Measurements from ENCODE around the gene EYS. TPM values are rescaled to one million over a fixed set of nuclear protein-coding genes. Genes with fewer than 3 reads are reported as not detected.
"Not testable (repeated sequence)": the region's sequence is repeated elsewhere in the genome, so short reads cannot be mapped to it uniquely, and the experiment has no call there.

EYS gene
- total RNA-seq, 1 donor from 2014 or later = not detected

DNA sequence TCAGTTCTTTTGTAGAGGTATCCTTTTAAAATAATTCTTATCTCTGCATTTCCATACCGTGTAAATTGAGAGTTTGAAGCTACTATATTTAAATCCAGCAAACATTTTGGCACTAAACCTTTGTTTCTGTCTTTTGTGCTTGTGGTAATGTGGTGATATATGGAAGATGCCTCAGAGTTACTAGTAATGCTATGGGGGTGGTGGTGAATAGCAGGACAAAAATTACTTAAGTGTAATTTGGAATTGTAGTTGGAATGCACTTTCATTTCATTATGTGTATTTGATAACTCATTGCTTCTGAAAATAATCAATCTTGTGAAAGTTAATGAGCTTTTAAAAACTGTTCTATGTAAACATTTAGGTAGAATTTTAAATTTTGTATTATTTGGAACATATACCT is 1666.9 kb downstream of the EYS start:
- intact Hi-C loops (cut with DNase I) = no loop called here
- no peak for DNase-seq (ENCODE audit: missing footprints)
- no peak for ATAC-seq

DNA sequence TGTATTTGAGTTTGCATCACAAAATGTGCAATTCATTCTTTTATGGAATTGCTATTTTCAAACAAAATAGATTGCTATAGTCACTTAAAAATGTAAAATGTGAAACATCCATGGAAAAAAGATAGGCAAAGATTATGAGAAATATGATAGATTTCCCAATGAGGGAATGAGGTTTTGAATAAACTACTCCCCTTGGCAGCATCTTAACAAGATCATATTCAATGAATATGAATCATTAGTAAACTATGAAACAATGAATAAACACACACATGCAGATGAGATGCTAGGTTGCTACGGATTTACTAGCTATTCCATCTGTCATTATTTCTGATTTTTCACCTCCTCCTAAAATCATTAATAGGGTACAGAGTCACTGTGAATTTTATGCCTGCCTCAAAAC is 1669.6 kb downstream of the EYS start:
- intact Hi-C loops (cut with DNase I) = no loop called here
- DNase-seq (ENCODE audit: missing footprints) = no peak
- ATAC-seq = no peak

DNA sequence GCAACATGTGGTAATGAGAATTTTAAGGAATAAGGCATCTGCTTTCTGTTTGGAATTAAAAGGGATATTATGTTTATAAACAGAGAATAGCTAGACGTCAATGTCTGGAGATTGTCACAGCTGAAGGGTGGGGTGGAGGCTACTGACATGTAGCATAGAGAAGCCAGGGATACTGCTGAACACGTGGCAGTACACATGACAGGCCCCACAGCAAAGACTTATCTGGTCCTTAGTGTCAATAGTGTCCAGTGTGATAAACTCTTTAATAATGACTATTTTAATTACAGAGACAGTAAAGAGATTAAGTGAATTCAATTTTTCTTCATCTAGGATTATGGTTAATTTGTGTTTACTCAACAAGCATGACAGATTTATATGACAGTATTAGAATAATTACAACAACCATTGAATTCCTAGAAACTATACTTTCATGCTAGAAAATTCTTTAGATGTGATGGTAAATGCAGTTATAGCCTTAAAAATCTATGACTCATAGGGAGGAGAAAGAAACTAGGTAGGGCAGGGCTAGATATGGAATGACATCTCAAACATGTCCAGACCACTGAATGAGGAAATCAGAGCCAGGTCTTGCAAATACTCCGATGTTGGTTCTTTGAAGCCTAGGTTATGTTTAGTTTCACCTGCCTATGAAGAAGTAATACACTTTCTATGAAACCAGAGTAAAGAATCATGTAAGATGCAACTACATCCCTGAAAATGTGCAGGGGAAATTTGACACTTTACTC is 1671.9 kb downstream of the EYS start:
- DNase-seq (ENCODE audit: missing footprints) (no peak), ATAC-seq (no peak)
- intact Hi-C loops (cut with DNase I) = no loop called here

DNA sequence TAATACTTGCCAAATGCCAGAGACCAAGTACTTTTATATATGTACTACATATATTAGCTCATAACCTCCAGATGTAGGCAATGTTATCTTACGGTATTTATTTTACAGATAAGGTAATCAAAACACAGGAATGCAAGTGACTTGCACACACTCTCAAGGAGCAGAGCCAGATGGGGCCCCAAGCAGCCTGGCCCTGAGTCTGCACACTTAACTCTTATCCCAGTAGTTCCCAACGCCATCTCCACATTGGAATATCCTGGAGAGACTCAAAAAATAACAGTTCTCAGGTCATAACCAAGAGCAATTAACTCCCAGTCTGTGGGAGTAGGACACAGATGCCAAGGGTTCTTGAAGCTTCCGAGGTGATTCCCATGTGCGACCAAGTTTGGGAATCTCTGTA is 1672.7 kb downstream of the EYS start:
- intact Hi-C loops (cut with DNase I) = no loop called here
- DNase-seq (ENCODE audit: missing footprints) (no peak), ATAC-seq (no peak)

DNA sequence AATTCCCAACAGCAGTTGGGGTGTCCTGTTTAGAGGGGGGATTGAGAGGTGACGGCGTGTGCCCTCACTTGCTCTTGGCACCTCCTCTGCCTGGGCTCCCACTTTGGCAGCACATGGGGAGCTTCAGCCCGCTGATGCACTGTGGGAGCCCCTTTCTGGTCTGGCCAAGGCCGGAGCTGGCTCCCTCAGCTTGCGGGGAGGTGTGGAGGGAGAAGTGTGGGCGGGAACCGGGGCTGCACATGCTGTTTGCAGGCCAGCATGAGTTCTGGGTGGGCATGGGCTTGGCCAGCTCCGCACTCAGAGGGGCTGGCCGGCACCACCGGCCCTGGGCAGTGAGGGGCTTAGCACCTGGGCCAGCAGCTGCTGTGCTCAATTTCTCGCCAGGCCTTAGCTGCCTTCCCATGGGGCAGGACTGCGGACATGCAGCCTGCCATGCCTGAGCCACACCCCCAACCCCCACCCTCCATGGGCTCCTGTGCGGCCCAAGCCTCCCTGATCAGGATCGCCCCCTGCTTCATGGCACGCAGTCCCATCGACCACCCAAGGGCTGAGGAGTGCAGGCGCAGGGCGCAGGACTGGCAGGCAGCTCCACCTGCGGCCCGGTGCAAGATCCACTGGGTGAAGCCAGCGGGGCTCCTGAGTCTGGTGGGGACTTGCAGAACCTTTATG is 1675.9 kb downstream of the EYS start:
- ATAC-seq; intact Hi-C loops (cut with DNase I); DNase-seq (ENCODE audit: missing footprints): not testable (repeated sequence)

DNA sequence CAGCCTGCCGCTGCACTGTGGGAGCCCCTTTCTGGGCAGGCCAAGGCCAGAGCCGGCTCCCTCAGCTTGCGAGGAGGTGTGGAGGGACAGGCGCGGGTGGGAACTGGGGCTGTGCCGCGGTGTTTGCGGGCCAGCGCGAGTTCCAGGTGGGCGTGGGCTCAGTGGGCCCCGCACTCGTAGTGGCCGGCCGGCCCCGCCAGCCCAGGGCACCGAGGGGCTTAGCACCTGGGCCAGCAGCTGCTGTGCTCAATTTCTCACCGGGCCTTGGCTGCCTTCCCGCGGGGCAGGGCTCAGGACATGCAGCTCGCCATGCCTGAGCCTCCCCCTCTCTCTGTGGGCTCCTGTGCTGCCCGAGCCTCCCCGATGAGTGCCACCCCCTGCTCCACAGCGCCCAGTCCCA is 1683.3 kb downstream of the EYS start:
- intact Hi-C loops (cut with DNase I) = no loop called here
- ATAC-seq (no peak), DNase-seq (ENCODE audit: missing footprints) (no peak)

DNA sequence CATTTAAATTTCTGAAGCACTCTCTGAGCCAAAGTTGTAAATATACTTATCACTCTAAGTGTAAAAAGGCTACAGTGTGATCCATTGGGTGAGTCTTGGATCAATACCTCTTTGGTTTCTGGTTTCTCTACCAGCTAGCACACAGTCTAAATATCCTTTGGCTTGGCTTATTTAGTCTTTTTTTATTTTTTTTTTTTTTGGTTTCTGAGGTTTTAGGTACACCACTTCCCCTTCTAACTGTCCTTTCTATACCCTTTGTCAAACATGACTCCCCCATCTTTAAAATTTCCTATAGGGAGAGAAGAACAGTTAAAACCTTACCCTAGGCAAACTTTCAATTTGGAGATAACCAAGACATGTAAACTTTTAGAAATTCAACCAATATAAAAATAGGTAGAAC is 1692.4 kb downstream of the EYS start:
- ATAC-seq (no peak), DNase-seq (ENCODE audit: missing footprints) (no peak)
- intact Hi-C loops (cut with DNase I) = loop anchor here (5.0 kb wide), 1 partner anchor 318 kb away; no protein-coding TSS in a partner anchor

DNA sequence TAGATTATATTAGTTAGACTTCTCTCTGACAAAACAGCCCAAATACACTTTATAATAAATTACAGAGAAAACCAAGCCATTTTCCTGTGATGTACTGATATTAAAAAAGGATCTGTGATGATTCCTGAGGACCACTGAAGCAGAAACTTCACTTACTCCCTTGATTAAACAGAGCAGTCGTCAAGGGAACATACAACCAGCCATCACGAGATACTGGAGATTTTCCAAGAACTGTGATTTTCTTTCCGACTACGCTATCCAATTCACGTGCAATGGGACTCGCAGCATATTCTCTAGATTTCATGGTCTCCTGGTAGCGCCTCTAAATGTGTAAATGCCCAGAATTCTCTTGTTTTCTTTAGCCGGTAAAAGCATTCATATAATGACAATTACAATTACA is 1694.0 kb downstream of the EYS start:
- intact Hi-C loops (cut with DNase I) = loop anchor here (5.0 kb wide), 1 partner anchor 319 kb away; no protein-coding TSS in a partner anchor
- no peak for DNase-seq (ENCODE audit: missing footprints)
- ATAC-seq = no peak

DNA sequence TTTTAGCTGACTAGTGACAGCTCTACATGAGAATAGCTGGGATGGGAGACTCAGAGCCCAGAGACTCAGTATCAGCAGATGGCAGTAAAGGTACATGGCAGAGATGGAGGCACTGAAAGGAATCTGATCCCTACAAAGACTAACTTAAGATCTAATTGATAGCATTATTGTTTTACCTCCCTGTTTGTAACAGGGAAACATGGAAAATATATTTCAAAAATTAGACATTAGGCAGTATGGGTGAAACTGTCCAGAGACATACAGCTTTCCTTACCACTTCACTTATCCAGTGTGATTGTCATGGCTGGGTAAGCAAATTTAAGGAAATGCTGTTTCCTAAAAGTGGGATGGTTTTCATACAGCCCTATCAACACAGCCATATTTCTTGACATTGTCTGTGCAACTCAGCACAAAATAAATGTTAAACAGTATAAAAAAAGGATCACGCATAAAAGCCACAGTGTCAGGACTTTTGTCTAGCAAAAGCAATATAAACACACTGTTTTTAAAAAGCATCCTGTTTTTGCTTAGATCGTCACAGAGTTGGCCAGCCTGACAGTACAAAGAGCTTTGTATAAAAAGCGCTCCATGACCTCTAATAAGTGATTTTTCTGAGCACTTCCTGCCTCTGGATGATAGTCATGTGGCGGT is 1694.5 kb downstream of the EYS start:
- DNase-seq (ENCODE audit: missing footprints) (no peak), ATAC-seq (peak; percentile 79)
- intact Hi-C loops (cut with DNase I) = loop anchor here (5.0 kb wide), 1 partner anchor 320 kb away; no protein-coding TSS in a partner anchor

DNA sequence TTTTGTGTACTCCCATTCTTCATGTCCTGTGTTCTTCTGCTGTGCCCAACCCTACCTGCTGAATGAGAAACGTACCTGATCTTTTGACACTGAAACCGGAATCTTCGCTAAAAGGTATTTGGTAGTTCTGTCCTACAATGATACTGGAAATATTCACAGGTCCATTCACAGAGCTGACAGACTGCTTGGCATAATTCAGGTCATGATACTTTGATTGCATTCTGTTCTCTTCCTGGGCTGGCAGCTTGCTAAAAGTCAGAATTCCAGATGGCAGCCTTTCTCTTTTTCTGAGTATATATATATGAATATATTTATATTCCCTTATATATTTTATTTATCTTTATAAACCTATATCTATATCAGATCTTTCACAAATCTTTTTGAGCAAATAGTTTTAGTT is 1696.4 kb downstream of the EYS start:
- ATAC-seq (no peak), DNase-seq (ENCODE audit: missing footprints) (no peak)
- intact Hi-C loops (cut with DNase I) = loop anchor here (5.0 kb wide), 1 partner anchor 322 kb away; no protein-coding TSS in a partner anchor

DNA sequence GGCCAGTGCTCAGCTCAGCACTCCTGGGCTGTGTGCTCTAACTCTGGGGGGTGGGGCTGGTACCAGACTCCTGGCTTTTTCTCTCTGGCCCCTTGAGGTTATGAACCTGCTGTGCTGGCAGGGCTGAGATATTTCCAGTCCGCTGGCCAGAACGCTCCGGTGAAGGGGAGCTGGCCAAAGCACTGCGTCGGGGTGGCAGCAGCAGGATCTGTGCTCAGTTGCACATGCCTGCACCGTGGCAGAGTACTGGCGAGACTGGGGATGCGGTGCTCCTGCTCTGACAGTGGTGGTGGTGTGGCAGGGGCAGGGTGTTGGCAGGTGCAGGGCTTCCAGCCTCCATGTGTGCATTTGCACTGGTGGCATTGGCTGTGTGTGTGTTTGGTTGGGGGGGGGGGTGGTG is 1697.0 kb downstream of the EYS start:
- intact Hi-C loops (cut with DNase I) = loop anchor here (5.0 kb wide), 1 partner anchor 322 kb away; no protein-coding TSS in a partner anchor
- ATAC-seq (peak; percentile 62), DNase-seq (ENCODE audit: missing footprints) (no peak)

DNA sequence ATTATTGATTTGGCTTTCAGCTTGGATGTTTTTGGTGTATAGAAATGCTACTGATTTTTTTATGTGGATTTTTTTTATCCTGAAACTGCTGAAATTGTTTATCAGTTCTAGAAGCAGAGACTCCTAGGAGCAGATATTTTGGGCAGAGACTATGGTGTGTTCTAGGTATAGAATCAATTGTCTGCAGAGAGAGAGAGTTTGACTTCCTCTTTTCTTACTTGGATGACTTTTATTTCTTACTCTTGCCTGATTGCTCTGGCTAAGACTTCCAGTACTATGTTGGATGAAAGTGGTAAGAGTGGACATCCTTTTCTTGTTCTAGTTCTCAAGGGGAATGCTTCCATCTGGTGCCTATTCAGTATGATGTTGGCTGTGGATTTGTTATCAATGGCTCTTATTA is 1700.8 kb downstream of the EYS start:
- intact Hi-C loops (cut with DNase I) = no loop called here
- no peak for ATAC-seq
- DNase-seq (ENCODE audit: missing footprints) = no peak

DNA sequence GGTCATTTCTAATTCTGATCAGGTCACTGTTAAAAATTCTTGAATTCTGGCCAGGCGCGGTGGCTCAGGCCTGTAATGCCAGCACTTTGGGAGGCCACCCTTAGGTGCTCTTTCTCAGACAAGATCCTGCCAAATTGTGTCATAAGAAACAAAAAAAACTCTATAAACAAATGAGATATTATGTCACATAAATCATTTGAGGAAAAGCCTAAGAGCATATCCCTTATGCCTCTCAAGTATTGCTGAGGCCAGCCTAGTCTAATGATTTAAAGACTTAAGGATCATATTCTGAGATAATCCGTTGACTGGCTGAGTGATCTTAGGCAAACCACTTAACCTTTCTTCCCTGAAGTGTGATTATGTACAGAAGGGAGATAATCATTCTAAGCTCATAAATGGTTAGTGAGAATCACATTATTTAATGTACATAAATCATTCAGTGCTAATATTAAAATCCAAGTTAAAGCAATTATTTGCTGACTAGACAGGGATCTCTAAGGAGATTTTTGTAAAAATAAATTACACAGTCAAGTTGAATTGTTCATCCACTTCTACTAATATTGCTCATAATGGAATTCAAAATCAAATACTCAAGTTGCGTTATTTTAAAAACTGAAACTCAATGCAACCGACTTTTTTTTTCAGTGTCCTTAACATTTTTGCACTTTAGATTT is 1706.1 kb downstream of the EYS start:
- DNase-seq (ENCODE audit: missing footprints) (no peak), ATAC-seq (peak; percentile 28)
- intact Hi-C loops (cut with DNase I) = no loop called here

DNA sequence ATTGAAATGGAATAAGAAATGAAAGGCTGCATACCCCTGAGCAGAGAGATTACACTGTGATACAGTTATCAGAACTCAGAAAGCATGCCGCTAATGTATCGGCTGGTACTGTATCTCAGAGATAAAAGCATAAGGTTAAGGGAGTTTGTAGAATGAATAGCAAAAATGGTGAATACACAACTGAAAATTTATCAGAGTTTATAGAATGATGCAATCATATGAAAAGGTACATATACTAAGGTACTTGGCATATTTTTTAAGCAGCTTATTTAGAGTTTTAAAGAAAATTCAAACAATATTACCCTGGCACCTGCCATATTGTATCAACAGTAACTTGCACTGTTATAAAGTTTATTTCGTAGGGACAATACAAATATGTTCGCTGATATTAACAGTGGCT is 1707.4 kb downstream of the EYS start:
- intact Hi-C loops (cut with DNase I) = no loop called here
- DNase-seq (ENCODE audit: missing footprints) = no peak
- ATAC-seq = no peak

DNA sequence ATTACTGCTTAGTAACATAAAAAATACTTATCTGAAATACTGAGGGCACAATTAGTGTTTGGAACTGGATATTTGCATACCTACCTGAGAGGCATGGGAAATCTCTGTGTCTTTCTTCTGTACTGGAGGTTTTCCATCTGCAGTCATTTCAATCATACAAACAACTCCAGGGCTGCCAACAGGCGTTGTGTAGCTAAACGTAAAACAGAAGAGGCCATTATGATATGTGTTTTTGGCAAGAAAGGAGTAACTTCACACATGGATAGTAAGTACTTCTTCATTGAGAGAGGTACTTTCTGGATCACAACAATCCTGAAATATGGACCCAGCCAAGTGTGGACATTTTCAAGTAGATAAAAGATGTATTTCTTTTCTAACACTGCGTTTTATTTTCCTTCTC is 1708.0 kb downstream of the EYS start:
- DNase-seq (ENCODE audit: missing footprints) (no peak), ATAC-seq (peak; percentile 16)
- intact Hi-C loops (cut with DNase I) = no loop called here

DNA sequence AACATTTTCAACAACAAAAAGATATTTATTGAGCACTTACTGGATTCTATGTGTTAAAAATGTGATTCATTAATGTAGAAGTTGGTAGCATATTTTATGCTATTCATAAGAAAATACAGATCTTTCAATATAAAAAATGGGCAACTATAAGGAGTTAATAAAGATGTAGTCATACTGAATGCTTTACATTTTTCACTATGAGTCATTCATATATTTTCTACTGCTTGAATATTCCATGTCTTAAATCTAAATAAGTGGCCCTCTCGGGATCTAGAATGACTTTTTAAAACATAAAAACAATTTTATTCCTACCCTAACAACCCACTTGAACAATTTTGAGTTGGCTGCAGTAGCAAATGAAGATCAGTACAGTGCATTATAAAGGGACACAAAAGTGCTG is 1709.3 kb downstream of the EYS start:
- DNase-seq (ENCODE audit: missing footprints) = no peak
- no peak for ATAC-seq
- intact Hi-C loops (cut with DNase I) = no loop called here

DNA sequence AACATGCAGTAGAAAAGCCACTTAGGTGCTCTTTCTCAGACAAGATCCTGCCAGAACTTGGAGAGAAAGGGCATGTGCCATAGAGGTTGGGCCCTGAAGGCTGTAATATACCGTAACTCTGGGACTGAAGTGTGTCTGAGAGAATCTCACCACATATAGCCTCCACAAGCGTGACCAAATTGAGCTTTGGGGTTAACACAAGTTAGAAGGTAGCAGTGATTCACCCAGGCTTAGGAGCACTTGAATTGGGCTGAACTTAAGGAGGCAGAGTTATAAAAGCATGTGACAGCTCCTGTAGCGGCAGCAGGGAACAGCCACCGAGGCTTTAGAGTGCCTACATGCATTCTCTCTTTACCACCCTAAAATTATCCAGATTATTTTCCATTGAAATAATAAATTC is 1709.8 kb downstream of the EYS start:
- DNase-seq (ENCODE audit: missing footprints) (no peak), ATAC-seq (no peak)
- intact Hi-C loops (cut with DNase I) = no loop called here

DNA sequence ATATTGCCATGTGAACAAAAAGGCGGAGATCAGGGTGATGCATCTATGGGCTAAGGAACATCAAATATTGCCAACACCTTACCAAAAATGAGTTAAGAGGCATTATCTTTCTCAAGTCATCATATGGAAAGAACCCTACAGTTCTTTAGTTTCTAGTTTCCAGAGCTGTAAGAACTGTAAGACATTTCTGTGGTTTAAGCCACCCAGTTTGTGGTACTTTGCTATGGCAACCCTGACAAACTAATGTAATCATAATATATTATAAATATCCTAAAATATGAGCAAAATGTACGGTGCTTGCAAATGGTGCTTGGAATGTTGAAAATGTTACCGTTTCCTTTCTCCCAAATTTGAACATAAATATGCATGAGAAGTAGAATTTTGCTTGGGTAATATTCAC is 1721.8 kb downstream of the EYS start:
- no peak for DNase-seq (ENCODE audit: missing footprints)
- no peak for ATAC-seq
- intact Hi-C loops (cut with DNase I) = no loop called here

DNA sequence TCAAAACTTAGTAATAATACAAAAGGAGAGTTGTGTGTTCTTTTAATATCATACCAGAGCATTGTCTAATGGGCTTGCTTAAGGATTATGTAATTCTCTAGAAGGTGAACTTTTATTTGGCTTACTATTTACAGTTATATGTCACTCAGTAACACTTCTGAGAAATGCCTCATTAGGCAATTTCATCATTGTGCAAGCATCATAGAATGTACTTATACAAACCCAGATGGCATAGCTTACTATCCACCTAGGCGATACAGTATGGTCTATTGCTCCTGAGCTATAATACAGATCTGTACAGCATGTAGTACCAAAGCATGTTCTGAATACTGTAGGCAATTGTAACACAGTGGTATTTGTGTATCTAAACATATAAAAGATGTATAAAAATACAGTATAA is 1731.3 kb downstream of the EYS start:
- intact Hi-C loops (cut with DNase I) = no loop called here
- DNase-seq (ENCODE audit: missing footprints) (no peak), ATAC-seq (no peak)
